Ureter (tissue), 1 donor: ENCODE data around the gene DNAJB1. TPM values are rescaled to one million over a fixed set of nuclear protein-coding genes. Genes with fewer than 3 reads are reported as not detected.
"Not testable (repeated sequence)": the region's sequence is repeated elsewhere in the genome, so short reads cannot be mapped to it uniquely, and the experiment has no call there.

Experiments
- DNase-seq: peaks from one replicate; pipeline ENCODE4 v3.0.0-alpha.2; 2020; ENCODE audit warnings: low spot score
- total RNA-seq: library from RNA; stranded (reverse); gene quantifications from one replicate; pipeline ENCODE4 v1.2.4, GENCODE V29; 2023
- donor health status: DM: yes; HTN: yes; CAD: no.

Gene DNAJB1
- total RNA-seq, 1 donor from 2014 or later, result 81.6 TPM

DNA sequence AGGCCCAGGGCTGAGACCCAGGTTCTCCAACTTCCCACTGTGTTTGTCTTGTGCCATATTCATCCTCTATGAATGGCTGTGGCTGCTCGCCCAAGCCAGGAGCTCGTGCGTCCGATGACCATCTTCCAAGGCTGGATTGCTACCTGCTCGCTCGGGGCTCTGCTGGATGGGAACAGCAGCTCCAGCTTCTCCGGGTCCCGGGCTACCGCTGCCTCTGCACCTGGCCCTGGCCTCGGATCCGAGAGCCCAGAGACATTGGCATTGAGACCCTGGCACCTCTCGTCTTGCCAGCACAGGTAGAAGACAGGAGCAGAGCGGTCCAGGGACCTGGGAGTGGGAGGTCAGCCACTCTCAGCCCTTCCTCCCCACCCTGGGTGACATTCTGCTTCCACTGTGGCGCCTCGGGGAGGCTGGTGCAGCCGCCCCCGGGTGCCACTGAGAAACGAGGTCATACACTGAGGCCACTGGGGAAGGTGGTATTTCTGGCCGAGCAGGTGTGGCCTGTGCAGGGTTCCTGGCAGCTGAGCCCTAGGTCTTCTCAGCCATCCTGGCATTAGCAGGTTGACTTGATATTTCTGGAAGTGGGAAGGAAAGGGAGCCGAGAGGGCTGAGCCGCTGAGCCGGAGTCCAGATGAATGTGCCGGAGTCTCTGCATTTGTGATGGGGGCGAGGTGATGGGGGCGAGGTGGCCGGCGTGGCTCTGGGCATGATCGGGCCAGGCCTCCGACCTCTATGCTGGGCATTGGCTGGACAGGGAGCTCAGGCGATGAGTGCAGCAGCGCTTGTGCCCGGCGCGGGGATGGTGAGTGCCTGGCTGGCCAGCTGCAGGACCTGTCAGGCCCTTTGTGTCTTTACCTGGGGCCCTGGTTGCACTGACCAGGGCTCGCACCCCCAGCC, 35.1 kb upstream of the DNAJB1 start:
- DNase-seq, result no peak

DNA sequence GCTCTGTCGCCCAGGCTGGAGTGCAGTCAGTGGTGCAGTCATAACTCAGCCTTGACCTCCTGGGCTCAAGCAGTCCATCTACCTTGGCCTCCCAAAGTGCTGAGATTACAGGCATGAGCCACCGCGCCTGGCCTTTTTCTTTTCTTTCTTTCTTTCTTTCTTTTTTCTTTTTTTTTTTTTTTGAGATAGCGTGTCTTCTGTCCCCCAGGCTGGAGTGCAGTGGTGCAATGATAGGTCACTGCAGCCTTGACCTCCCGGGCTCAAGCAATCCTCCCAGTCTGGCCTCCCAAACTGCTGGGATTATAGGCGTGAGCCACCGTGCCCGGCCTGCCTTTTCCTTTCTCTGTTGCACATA, 33.8 kb upstream of the DNAJB1 start:
- not testable (repeated sequence) for DNase-seq

DNA sequence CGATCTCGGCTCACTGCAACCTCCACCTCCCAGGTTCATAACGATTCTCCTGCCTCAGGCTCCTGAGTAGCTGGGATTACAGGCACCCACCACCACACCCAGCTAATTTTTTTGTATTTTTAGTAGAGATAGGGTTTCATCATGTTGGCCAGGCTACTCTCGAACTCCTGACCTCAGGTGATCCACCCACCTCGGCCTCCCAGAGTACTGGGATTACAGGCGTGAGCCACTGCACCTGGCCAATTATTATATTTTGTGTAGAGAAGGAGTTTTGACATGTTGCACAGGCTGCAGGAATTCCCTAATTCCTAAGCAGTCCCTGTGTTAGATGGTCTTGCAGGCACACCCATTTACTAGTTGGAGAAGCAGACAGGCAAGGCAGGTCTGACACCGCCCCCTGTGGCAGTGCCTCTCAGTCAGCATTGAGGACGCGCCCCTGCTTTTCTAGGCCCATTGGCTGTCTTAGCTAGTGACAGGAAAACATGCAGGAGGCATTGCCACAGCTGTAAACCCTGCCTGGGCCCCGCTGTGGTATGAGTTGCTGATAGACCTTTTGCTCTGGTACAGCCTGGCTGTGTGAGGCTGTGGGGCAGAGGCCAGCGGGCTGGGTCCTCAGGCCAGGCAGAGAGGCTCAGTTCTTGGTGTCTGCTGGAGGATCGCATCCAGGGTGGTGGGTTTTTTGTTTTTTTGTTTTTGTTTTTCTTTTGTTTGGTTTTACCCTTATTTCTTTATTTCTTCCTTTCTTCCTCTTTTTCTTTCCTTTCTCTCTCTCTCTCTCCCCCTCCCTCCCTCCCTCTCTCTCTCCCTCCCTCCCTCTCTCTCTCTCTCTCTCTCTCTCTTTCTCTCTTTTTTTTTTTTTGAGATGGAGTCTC, 33.2 kb upstream of the DNAJB1 start:
- DNase-seq, result peak; percentile 66

DNA sequence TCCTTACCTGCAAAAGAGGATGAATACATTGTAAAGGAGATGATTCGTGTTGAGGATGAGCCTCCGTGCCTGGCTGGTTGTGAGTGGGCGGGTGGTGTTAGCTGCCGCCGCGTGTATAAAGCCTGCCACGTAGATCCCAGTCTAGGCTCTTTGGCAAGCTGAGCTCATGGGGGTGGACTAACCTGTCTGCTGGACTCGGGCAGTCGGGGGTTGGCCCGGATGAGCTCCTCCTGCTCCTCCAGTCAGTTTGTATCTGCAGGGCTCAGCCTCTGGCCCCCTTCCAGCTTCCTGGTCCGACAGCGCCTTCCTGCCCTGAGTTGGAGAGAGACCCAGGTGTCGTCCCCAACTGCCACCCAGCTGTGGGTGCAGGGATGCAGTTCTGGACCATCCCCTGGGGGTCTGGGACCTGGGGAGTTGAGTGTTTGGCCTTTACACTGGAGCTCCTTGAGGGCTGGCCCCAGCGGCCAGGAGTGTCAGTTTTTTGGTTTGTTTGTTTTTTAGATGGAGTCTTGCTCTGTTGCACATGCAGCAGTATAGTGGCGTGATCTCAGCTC, 32.1 kb upstream of the DNAJB1 start:
- peak; percentile 79 for DNase-seq

DNA sequence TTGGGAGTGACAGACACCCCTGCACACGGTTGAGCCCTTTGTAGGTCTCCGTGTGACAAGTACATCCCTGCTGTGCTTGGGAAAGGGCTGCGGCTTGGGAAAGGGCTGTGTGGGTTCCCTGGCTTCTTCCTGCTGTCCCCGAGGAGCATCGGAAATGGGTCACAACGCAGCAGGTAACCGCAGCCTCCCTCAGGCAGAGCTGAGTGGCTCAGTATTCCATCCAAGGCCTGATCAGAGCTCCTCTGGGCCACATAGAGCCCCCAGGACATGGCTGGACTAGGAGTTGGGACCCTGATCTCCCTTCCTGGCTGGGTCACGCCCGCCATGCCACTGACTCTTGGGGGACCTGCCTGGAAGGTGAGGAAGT, 27.5 kb upstream of the DNAJB1 start:
- no peak for DNase-seq

- DNase-seq, result no peak
These were observed 26.9 kb upstream of the DNAJB1 start for GRCh38 chr19:14544977-14545715.

GRCh38 chr19:14544047-14544446, 25.9 kb upstream of the DNAJB1 start:
- no peak for DNase-seq

DNA sequence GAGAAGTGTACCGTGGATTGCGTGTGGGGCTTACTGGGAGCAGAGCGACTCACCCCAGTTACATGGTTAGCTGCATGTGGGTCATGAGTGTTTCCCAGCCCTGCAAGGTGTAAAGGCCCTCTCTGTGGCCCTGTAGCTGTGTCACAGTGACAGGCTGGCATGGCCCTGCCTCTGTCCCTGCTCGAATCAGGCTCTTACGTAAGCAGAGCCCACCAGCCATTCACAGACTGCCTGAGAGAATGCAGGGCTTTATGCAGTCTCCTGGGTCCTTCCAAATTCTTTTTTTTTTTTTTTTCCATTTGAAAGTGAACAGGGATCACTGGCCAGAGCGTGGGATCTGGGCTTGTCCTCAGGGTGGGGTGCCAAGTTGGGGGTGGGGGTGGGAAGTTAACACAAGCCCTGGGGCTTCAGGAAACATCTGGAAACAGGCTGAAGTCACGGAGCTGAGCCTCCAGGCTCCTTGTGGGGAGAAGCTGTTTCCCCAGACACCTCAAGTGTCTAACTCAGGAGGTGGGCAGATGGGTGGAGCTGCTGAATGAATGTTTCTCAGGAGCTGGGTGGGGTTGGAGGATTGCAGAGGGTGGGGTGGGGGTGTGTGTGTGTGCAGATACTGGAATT, 24.6 kb upstream of the DNAJB1 start:
- no peak for DNase-seq

DNA sequence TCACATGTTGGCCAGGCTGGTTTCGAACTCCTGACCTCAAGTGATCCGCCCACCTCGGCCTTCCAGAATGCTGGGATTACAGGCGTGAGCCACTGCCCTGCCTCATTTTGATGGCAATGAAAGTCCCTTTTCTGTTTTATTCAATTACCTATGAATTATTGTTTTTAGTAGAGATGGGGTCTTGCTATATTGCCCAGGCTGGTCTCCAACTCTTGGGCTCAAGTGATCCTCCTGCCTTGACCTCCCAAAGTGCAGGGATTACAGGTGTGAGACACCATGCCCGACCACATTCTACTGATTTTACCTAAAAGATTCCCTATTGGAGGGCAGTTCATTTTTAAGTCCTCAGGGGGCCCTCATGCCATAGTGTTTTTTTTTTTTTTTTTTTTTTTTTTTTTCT, 23.8 kb upstream of the DNAJB1 start:
- DNase-seq, result not testable (repeated sequence)

- DNase-seq, result no peak
These were observed 22.7 kb upstream of the DNAJB1 start for GRCh38 chr19:14540741-14541525.

GRCh38 chr19:14536926-14537692, 18.9 kb upstream of the DNAJB1 start:
- DNase-seq, result peak; percentile 87

DNA sequence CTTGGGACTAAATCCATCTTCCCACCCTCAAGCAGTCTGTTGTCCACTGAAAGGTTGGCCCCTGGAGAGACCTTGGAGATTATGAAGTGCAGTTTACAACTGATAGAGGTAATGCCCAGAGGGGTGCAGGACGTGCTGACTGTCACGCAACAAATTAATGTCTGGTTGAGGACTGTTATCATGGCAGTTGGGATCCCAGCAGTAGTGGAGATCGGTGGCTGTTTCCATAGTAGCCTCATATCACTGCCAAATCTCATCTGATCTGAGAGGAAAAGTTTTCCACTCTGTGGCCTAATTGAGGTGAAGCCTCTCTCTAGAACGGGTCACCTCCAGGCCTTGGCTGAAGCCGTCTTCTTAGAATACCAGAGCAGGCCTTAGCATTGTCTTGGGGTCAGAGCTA, 15.3 kb upstream of the DNAJB1 start:
- no peak for DNase-seq

GRCh38 chr19:14530506-14530905, 12.3 kb upstream of the DNAJB1 start:
- no peak for DNase-seq

DNA sequence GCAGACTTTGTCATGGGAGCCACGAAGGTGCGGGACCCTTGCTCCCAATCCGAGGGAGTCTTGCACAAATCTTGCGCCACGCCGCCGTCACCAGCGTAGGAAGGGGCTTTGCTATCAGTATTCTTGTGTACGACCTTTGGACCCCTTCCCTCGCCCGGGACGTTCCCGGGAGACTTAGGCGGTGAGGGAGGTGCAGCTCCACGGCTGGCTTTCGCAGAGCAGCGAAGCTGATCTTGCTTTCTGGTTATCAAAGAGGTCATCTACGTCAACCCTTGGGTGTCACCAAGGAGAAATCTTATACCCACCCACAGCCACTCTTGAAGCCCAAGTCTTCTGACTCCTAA, 11.8 kb upstream of the DNAJB1 start:
- DNase-seq, result no peak

GRCh38 chr19:14529254-14530004, 11.2 kb upstream of the DNAJB1 start, which contains the start of gene TECR:
Gene TECR (plus strand): TSS chr19:14529594. CDS start chr19:14529697, 103 bp downstream.
- DNase-seq, result peak; percentile 100

DNA sequence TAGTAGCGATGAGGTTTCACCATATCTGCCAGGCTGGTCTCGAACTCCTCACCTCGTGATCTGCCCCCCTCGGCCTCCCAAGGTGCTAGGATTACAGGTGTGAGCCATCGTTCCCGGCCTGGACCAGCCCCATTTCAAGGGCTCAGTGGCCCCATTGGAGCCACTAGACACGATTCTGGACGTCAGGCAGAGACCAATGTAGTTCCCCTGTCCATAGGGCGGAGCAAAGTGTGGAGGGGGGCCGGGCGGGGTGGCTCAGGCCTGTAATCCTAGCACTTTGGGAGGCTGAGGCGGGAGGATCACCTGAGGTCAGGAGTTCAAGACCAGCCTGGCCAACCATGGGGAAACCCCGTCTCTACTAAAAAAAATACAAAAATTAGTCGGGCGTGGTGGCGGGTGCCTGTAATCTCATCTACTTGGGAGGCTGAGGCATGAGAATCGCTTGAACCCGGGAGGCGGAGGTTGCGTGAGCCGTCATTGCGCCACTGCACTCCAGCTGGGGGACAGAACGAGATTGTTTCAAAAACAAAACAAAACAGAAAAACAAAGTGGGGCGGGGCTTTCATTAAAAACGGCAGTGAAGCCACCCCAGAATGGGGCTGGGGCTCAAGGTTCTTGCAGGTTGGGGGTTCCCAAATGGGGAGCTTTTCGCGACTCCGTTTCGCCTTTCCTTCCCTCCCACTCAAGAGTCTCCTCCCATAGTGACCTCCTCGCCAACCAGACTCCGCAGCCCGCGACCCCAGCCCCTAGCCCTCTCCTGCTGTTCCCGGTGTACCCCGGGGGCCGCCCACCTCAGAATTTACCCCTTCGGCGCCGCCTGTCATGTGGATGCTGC, 10.4 kb upstream of the DNAJB1 start:
- no peak for DNase-seq

- DNase-seq, result no peak
These were observed 8.2 kb upstream of the DNAJB1 start for GRCh38 chr19:14526423-14526822.

DNA sequence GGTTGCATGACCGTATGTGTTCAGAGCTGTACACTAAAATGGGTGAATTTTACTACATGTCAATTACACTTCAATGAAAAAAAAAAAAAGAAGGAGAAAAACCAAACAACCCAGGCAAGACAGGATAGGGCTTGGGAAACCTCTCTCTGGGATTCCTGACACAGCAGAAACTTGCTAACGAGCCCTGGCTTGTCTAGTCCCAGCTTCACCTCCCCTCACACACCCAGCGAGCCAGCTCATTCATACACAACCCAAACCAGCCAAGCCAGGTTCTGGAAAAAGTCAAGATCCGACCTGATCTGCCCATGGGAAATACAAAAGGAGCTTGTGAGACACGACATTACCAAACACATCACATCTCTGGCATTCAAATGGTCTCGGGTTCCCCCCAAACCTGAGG, 7.5 kb upstream of the DNAJB1 start:
- peak; percentile 83 for DNase-seq
